ENCODE measurements around the gene CHKA. TPM values are rescaled to one million over a fixed set of nuclear protein-coding genes. Genes with fewer than 3 reads are reported as not detected.

CHKA gene
- total and polyA plus RNA-seq, 8 donors: 20.9 to 227 (median 101) TPM

GRCh38 chr11:68052137-68052873 lies 68.9 kb downstream of the CHKA start:
- intact Hi-C loops (cut with DNase I; ENCODE audit: low total_unique reads): no loop called here
- no peaks in the 10 kb centered on the region for H3K9me3 ChIP-seq
- TF ChIP-seq EP300 (IDR thresholded peaks at IDR 0.05) (no peak), POLR2A (IDR thresholded peaks at IDR 0.05) (no peak), POLR2AphosphoS5 (IDR thresholded peaks at IDR 0.05) (no peak)
- TF ChIP-seq, protein P1, sequence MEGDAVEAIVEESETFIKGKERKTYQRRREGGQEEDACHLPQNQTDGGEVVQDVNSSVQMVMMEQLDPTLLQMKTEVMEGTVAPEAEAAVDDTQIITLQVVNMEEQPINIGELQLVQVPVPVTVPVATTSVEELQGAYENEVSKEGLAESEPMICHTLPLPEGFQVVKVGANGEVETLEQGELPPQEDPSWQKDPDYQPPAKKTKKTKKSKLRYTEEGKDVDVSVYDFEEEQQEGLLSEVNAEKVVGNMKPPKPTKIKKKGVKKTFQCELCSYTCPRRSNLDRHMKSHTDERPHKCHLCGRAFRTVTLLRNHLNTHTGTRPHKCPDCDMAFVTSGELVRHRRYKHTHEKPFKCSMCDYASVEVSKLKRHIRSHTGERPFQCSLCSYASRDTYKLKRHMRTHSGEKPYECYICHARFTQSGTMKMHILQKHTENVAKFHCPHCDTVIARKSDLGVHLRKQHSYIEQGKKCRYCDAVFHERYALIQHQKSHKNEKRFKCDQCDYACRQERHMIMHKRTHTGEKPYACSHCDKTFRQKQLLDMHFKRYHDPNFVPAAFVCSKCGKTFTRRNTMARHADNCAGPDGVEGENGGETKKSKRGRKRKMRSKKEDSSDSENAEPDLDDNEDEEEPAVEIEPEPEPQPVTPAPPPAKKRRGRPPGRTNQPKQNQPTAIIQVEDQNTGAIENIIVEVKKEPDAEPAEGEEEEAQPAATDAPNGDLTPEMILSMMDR (IDR thresholded peaks at IDR 0.05): no peak
- WGBS, 5 donors: 81 to 91% (median 85%) methylated on average over 15 of the region's 15 CpGs
- no peak for DNase-seq
- no peaks in the 10 kb centered on the region for H3K27me3 ChIP-seq
- H3K36me3 ChIP-seq: peaks cover 31 to 88% (median 83%) of the 10 kb centered on the region in 4 donors
- H3K27ac ChIP-seq: peak overlapping the region in 1 of 5 donors; percentile 17
- H3K4me1 ChIP-seq: peaks cover 0 to 11% (median 5%) of the 10 kb centered on the region in 4 donors
- H3K4me3 ChIP-seq: no peak overlapping the region

DNA sequence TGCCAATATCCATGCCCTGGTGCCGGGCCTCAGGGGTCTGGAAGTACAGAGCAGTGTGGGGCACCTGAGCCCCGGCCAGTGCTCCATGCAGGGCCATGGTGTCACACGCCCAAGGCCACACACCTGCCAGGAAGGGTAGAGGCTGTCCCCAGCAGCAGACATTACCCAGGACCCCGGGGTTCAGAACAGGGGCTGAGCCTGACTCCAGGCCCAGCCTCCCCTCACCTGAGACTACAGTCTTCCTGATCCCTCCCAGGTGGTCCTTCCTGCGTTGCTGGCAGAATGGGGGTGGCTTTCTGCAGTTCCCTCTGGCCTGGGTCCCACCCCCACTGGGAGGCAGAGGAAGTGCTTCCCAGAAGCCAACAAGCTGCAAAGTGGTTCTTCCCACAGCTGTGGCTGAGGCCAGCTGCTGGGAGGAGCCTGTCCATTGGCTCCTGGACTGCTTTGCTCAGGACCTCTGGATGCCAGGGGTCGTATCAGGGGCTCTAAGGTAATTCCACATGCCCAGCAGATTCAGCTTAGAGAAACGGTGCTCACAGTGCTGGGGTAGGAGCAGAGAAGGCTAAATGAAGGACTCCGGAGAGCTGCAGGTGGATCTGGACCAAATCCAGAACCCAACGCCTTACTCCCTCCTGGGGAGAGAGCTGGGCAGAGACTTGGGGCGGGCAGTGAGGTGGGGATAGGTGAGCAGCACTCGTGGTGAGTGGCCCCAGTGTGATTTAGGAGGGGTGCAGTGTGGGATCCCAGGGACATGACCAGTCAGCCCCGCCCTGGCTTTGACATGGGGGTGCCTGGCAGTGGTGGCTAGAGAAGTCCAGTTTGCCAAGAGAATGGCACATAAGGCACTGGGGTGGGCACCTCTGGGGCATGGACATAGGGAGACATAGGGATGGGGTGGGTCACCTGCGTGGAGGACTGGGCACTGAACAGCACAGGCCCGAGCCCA lies 69.7 kb downstream of the CHKA start:
- Histone ChIP-seq H3K36me3 (peaks cover 34 to 91% (median 83%) of the 10 kb centered on the region in 4 donors), H3K27ac (peak overlapping the region in 4 of 5 donors; percentile 4 to 46 (median 16)), H3K27me3 (no peaks in the 10 kb centered on the region), H3K4me1 (peaks cover 0 to 11% (median 5%) of the 10 kb centered on the region in 4 donors), H3K9me3 (no peaks in the 10 kb centered on the region), H3K4me3 (no peak overlapping the region)
- TF ChIP-seq POLR2AphosphoS5 (IDR thresholded peaks at IDR 0.05) (no peak), POLR2A (IDR thresholded peaks at IDR 0.05) (no peak), EP300 (IDR thresholded peaks at IDR 0.05) (no peak)
- TF ChIP-seq, protein P1 (IDR thresholded peaks at IDR 0.05): no peak
- peak in 1 of 2 donors; percentile 25 for DNase-seq
- intact Hi-C loops (cut with DNase I; ENCODE audit: low total_unique reads): no loop called here
- 46 to 65% (median 58%) methylated on average over 10 to 14 of the region's 14 CpGs for WGBS, 5 donors

- intact Hi-C loops (cut with DNase I; ENCODE audit: low total_unique reads): no loop called here
- DNase-seq: no peak
- 80 to 95% (median 92%) methylated on average over 2 to 18 of the region's 18 CpGs for WGBS, 5 donors
- Histone ChIP-seq H3K36me3 (peaks cover 43 to 100% (median 93%) of the 10 kb centered on the region in 4 donors), H3K9me3 (no peaks in the 10 kb centered on the region), H3K27ac (no peak overlapping the region), H3K4me3 (no peak overlapping the region), H3K27me3 (no peaks in the 10 kb centered on the region), H3K4me1 (peaks cover 0 to 11% (median 5%) of the 10 kb centered on the region in 4 donors)
- TF ChIP-seq POLR2AphosphoS5 (IDR thresholded peaks at IDR 0.05): no peak
These were observed 70.8 kb downstream of the CHKA start for GRCh38 chr11:68050371-68050841.

GRCh38 chr11:68049509-68050370 lies 71.4 kb downstream of the CHKA start:
- Histone ChIP-seq H3K27ac (no peak overlapping the region), H3K36me3 (peaks cover 49 to 100% (median 96%) of the 10 kb centered on the region in 4 donors), H3K4me3 (no peak overlapping the region), H3K9me3 (no peaks in the 10 kb centered on the region), H3K4me1 (peaks cover 0 to 11% (median 5%) of the 10 kb centered on the region in 4 donors), H3K27me3 (no peaks in the 10 kb centered on the region)
- intact Hi-C loops (cut with DNase I; ENCODE audit: low total_unique reads): no loop called here
- DNase-seq: peak in 1 of 2 donors; percentile 41
- TF ChIP-seq POLR2AphosphoS5 (IDR thresholded peaks at IDR 0.05) (no peak), POLR2A (IDR thresholded peaks at IDR 0.05) (no peak), EP300 (IDR thresholded peaks at IDR 0.05) (no peak)
- TF ChIP-seq, protein P1 (IDR thresholded peaks at IDR 0.05): no peak
- WGBS, 5 donors: 75 to 92% (median 83%) methylated on average over 11 to 40 of the region's 40 CpGs

Data from stomach (tissue), 9 donors.